ENCODE data around the gene PRKCB.

The PRKCB gene

DNA sequence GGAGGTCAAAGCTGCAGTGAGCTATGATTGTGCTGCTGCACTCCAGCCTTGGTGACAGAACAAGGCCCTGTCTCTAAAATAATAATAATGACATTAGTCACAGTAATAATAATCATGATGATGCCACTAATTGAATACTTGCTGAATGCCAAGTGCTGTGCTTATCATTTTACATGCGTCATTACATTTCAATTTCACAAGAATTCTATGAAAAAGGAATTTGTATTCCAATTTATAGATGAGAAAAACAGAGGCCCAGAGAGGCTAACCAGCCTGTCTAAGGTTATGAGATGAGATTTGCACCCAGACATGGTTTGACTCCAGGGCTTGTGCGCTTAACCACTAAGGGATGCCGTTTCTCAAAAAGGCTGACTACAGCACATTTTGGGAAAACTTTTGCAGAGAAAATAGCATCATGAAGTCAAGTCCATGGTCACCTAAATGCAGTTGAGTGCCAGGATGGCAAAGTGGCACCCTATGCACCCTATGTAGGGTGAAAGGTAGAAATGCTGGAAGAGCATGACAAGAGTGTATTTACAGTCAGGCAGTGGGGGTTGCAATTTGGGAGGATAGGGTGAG is 276.0 kb downstream of the PRKCB start:
- Mint-ChIP-seq H3K4me1 (peaks cover 15% of the 10 kb centered on the region), H3K4me3 (no peak overlapping the region), H3K36me3 (peaks cover 37% of the 10 kb centered on the region), H3K27me3 (no peaks in the 10 kb centered on the region), H3K9me3 (peaks cover 7% of the 10 kb centered on the region), H3K27ac (peak overlapping the region; percentile 47)
- DNase-seq (ENCODE audit: low spot score in 2 of 2) = no peak
- no peak for ATAC-seq (ENCODE audit: low read depth)

- DNase-seq (ENCODE audit: low spot score in 2 of 2) (no peak), ATAC-seq (ENCODE audit: low read depth) (no peak)
- H3K4me3 Mint-ChIP-seq = no peak overlapping the region
- no peaks in the 10 kb centered on the region for H3K27me3 Mint-ChIP-seq
- H3K36me3 Mint-ChIP-seq = peaks cover 37% of the 10 kb centered on the region
- peak overlapping the region; percentile 75 for H3K27ac Mint-ChIP-seq
- H3K9me3 Mint-ChIP-seq = peaks cover 7% of the 10 kb centered on the region
- H3K4me1 Mint-ChIP-seq = peaks cover 15% of the 10 kb centered on the region
Observed at GRCh38 chr16:24113115-24113745, 277.4 kb downstream of the PRKCB start.

DNA sequence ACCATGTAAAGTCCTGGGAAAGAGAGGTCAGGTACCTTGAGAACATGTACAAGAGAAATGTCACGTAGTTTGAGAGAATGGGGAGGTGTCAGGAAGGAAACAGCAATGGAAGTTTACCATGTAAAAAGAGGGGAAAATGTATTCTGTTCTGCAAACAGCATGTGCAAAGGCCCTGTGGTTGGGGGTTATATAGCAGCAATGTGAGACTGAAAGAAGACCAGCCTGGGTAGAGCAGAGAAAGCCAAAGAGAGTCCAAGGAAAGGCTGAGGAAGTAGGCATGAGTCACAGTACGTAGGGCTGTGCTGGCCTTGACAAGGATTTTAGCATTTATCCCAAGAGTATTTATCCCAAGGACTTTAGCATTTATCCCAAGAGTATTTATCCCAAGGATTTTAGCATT is 279.1 kb downstream of the PRKCB start:
- Mint-ChIP-seq H3K27ac (peak overlapping the region; percentile 75), H3K4me1 (peaks cover 18% of the 10 kb centered on the region), H3K4me3 (no peak overlapping the region), H3K27me3 (no peaks in the 10 kb centered on the region), H3K36me3 (peaks cover 46% of the 10 kb centered on the region), H3K9me3 (peaks cover 7% of the 10 kb centered on the region)
- DNase-seq (ENCODE audit: low spot score in 2 of 2) = no peak
- no peak for ATAC-seq (ENCODE audit: low read depth)

DNA sequence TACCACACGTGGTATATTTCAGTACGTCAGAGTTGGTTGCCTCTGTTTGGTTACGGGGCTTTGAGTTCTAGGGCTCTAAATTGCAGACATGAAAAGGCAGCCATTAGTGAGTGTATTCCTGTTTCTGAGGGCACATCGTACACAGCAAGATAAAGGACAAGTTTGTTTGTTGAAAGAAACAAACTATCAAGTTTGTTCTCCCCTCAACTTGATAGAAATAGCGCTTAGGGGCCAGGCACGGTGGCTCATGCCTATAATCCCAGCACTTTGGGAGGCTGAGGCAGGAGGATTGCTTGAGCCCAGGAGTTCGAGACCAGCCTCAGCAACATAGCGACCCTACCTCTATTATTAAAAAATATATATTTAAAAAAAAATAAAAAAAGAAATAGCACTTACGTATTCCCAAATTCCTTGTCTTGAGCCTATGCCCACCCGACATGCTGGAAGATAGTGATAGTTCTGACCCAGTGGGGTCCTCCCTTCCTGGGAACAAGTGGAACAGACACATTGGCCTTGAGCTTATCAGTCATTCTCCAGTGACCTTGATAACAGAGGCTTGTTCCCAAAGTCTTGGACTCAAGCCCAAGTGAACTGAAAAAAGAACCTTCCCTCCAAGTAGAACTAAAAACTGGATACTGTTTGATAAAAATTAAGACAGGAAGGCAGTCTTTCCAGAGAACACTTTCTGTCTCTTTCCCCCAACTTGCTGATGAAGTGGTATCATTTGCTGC is 280.4 kb downstream of the PRKCB start:
- Mint-ChIP-seq H3K4me3 (no peak overlapping the region), H3K27me3 (no peaks in the 10 kb centered on the region), H3K36me3 (peaks cover 52% of the 10 kb centered on the region), H3K9me3 (peaks cover 7% of the 10 kb centered on the region), H3K27ac (no peak overlapping the region), H3K4me1 (peaks cover 21% of the 10 kb centered on the region)
- no peak for ATAC-seq (ENCODE audit: low read depth)
- DNase-seq (ENCODE audit: low spot score in 2 of 2) = no peak

- DNase-seq (ENCODE audit: low spot score in 2 of 2) (no peak), ATAC-seq (ENCODE audit: low read depth) (no peak)
- Mint-ChIP-seq H3K4me3 (no peak overlapping the region), H3K36me3 (peaks cover 52% of the 10 kb centered on the region), H3K27me3 (no peaks in the 10 kb centered on the region), H3K9me3 (peaks cover 7% of the 10 kb centered on the region), H3K27ac (no peak overlapping the region), H3K4me1 (peaks cover 21% of the 10 kb centered on the region)
Observed at GRCh38 chr16:24116989-24117388, 281.2 kb downstream of the PRKCB start.

DNA sequence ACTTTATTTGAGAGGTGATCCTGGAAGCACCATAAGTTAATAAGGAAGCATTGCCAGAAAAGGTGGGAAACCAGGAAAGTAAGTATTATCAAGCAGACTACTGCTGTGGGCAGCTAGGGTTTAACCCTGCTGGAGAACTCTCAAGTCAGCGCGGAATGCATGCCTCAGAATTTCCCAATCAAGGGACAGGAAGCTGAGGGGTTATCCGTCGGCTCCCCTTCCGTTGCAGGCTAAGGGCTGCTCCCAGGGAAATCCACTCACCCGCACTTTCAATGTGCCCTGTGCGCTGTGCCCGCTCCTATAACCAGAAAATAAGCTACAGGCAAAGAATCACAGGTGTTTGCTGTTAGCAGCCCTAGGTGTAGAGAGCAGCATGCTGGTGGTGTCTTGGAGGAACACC is 281.9 kb downstream of the PRKCB start:
- H3K27ac Mint-ChIP-seq = peak overlapping the region; percentile 6
- ATAC-seq (ENCODE audit: low read depth) = no peak
- peaks cover 7% of the 10 kb centered on the region for H3K9me3 Mint-ChIP-seq

DNA sequence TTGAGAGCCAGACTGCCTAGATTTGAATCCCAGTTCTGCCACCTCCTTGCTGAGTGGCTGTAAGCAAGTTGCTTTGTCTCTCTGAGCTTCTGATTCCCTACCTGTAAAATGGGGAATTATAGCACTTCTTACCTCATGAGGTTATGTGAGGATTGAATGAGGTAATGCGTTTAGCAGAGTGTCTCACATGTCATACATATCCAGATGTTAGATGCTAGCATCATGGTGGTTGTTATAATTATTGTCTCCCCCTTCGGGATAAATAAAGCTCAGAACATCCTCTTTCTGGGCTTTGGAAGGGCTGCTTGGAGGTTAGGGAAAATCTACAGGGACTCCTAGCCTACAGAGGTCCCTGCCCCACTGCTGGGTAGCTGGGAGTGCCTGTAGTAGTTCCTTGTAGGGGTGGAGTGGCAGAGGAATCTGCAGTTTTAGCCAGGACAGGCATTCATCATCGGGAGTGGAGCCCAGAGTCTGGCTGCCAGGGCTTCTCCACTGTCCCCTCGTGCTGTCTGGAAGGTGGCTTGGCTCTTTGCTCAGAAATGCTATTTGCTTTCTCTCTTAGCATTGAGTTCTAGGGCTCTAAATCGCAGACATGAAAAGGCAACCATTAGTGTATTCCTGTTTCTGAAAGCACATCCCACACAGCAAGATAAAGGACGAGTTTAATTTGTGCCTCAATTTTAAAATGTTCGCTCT is 282.5 kb downstream of the PRKCB start:
- Mint-ChIP-seq H3K27ac (peak overlapping the region; percentile 6), H3K36me3 (peaks cover 55% of the 10 kb centered on the region), H3K9me3 (peaks cover 6% of the 10 kb centered on the region), H3K4me1 (peaks cover 18% of the 10 kb centered on the region), H3K27me3 (no peaks in the 10 kb centered on the region), H3K4me3 (no peak overlapping the region)
- no peak for ATAC-seq (ENCODE audit: low read depth)
- DNase-seq (ENCODE audit: low spot score in 2 of 2) = no peak

More for the DNA sequence above, 281.9 kb downstream of the PRKCB start:
- peaks cover 21% of the 10 kb centered on the region for H3K4me1 Mint-ChIP-seq
- DNase-seq (ENCODE audit: low spot score in 2 of 2) = no peak
- H3K4me3 Mint-ChIP-seq = no peak overlapping the region
- no peaks in the 10 kb centered on the region for H3K27me3 Mint-ChIP-seq
- peaks cover 53% of the 10 kb centered on the region for H3K36me3 Mint-ChIP-seq

DNA sequence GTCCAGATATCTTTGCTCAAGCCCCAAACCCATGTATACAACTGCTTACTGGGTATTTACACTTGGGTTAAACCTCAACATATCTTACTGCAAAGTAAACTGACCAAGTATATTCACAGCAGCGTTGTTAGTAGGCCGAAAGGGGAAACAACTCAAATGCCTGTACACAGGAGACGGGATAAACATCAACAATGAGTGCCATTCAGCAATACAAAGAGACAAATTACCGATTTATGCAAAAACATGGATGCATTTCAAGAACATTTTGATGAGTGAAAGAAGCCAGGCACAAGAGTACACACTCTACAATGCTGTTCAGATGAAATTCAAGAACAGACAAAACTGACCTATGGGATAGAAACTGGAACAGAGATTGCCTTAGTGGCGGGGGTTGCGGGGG is 284.0 kb downstream of the PRKCB start:
- H3K27me3 Mint-ChIP-seq = no peaks in the 10 kb centered on the region
- ATAC-seq (ENCODE audit: low read depth) (no peak), DNase-seq (ENCODE audit: low spot score in 2 of 2) (no peak)
- H3K4me1 Mint-ChIP-seq = peaks cover 11% of the 10 kb centered on the region
- H3K27ac Mint-ChIP-seq = peak overlapping the region; percentile 6
- H3K4me3 Mint-ChIP-seq = no peak overlapping the region
- H3K36me3 Mint-ChIP-seq = peaks cover 56% of the 10 kb centered on the region
- peaks cover 2% of the 10 kb centered on the region for H3K9me3 Mint-ChIP-seq

GRCh38 chr16:24123275-24123674 is 287.5 kb downstream of the PRKCB start:
- Mint-ChIP-seq H3K9me3 (no peaks in the 10 kb centered on the region), H3K36me3 (peaks cover 59% of the 10 kb centered on the region), H3K4me1 (peaks cover 6% of the 10 kb centered on the region), H3K27ac (peak overlapping the region; percentile 42), H3K4me3 (no peak overlapping the region), H3K27me3 (no peaks in the 10 kb centered on the region)
- no peak for ATAC-seq (ENCODE audit: low read depth)
- no peak for DNase-seq (ENCODE audit: low spot score in 2 of 2)

DNA sequence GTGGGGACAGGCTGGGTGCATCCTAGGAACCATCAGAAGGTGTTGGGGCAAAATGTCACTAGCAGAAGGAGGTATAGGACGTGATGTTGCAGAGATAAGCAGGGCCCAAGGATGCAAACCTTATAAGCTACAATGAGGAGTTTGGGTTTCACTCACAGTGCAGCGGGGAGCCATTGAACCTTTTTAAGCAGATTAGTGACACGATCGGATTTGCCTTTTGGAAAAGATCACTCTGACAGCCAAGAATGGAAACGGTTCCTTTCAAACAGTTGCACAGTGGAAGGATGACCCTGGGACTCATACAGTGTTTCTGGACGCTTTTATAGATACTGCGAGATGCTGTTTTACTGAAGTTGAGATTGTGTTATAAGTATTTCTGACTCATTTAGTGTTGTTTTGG is 288.5 kb downstream of the PRKCB start:
- Mint-ChIP-seq H3K36me3 (peaks cover 57% of the 10 kb centered on the region), H3K27ac (peak overlapping the region; percentile 53)

GRCh38 chr16:24125214-24125613 is 289.4 kb downstream of the PRKCB start:
- peaks cover 2% of the 10 kb centered on the region for H3K4me1 Mint-ChIP-seq
- no peaks in the 10 kb centered on the region for H3K27me3 Mint-ChIP-seq
- H3K27ac Mint-ChIP-seq = peak overlapping the region; percentile 53
- H3K36me3 Mint-ChIP-seq = peaks cover 52% of the 10 kb centered on the region
- ATAC-seq (ENCODE audit: low read depth) (no peak), DNase-seq (ENCODE audit: low spot score in 2 of 2) (no peak)
- H3K4me3 Mint-ChIP-seq = no peak overlapping the region
- no peaks in the 10 kb centered on the region for H3K9me3 Mint-ChIP-seq

More for the DNA sequence above, 288.5 kb downstream of the PRKCB start:
- no peaks in the 10 kb centered on the region for H3K27me3 Mint-ChIP-seq
- peaks cover 5% of the 10 kb centered on the region for H3K4me1 Mint-ChIP-seq
- H3K4me3 Mint-ChIP-seq = no peak overlapping the region
- H3K9me3 Mint-ChIP-seq = no peaks in the 10 kb centered on the region
- ATAC-seq (ENCODE audit: low read depth) (no peak), DNase-seq (ENCODE audit: low spot score in 2 of 2) (no peak)

DNA sequence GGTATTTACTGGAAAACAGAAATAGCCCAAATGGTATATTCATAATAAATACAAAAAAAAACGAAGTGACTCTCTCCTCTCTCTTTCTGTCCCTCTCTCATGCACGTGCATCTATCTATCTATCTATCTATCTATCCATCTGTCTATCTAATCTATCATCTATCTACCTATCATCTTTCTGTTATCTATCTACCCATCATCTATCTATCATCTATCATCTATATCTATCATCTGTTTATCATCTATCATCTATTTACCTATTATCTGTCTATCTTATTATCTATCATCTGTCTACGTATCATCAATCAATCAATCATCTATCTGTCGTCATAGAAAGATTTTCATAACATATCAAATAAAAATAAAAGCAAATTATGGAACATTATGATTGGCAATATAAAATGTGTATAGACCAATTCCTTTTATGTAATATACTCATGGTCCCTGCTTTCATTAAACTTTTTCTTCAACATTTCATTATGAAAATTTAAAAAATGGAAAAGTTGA is 293.7 kb downstream of the PRKCB start:
- ATAC-seq (ENCODE audit: low read depth) = no peak
- Mint-ChIP-seq H3K9me3 (no peaks in the 10 kb centered on the region), H3K4me3 (no peak overlapping the region), H3K27me3 (no peaks in the 10 kb centered on the region), H3K36me3 (peaks cover 38% of the 10 kb centered on the region), H3K4me1 (peaks cover 4% of the 10 kb centered on the region), H3K27ac (peak overlapping the region; percentile 4)
- no peak for DNase-seq (ENCODE audit: low spot score in 2 of 2)

GRCh38 chr16:24130494-24131085 is 294.8 kb downstream of the PRKCB start:
- peaks cover 28% of the 10 kb centered on the region for H3K36me3 Mint-ChIP-seq
- H3K27me3 Mint-ChIP-seq = no peaks in the 10 kb centered on the region
- ATAC-seq (ENCODE audit: low read depth) = no peak
- no peak for DNase-seq (ENCODE audit: low spot score in 2 of 2)
- H3K9me3 Mint-ChIP-seq = no peaks in the 10 kb centered on the region
- H3K4me3 Mint-ChIP-seq = no peak overlapping the region
- H3K27ac Mint-ChIP-seq = no peak overlapping the region
- H3K4me1 Mint-ChIP-seq = peaks cover 4% of the 10 kb centered on the region

Measured in memory B cell (primary cell).